HepG2 (cell line): Measurements from ENCODE around the gene RPP14. TPM values are rescaled to one million over a fixed set of nuclear protein-coding genes. Genes with fewer than 3 reads are reported as not detected.

Experiments used
- ARID4A ChIP-seq: sonication (generic); formaldehyde crosslinking; IDR thresholded peaks from 2 replicates; pipeline ENCODE4 v1.5.0; 2020; ENCODE audit warnings: mild to moderate bottlenecking, missing genetic modification reagents, borderline replicate concordance
- ATF4 ChIP-seq, 2 experiments: fragments of 450-650 bp in 1 of 2; sonication (generic) in 1 of 2; formaldehyde crosslinking; IDR thresholded peaks; 2 replicates each; pipeline versions ENCODE4 v1.5.0 to v1.8.0; 2020 to 2022; ENCODE audit warnings: mild to moderate bottlenecking in 1 of 2, missing genetic modification reagents in 1 of 2
- CHD4 ChIP-seq: fragments of 200-600 bp; sonication (generic); IDR thresholded peaks from 2 replicates; pipeline ENCODE4 v1.7.0; 2017; ENCODE audit warnings: mild to moderate bottlenecking, low read length, borderline replicate concordance
- E2F2 ChIP-seq: sonication (generic); formaldehyde crosslinking; IDR thresholded peaks from 2 replicates; pipeline ENCODE4 v1.4.0; 2020; ENCODE audit warnings: missing genetic modification reagents, borderline replicate concordance
- ELK4 ChIP-seq: sonication (generic); formaldehyde crosslinking; IDR thresholded peaks from 2 replicates; pipeline ENCODE4 v1.9.0; 2021; ENCODE audit warnings: missing genetic modification reagents, borderline replicate concordance
- ETV5 ChIP-seq: IDR thresholded peaks from 2 replicates; pipeline ENCODE4 v1.6.1; 2018; ENCODE audit warnings: missing biosample characterization, missing genetic modification reagents, inconsistent platforms, borderline replicate concordance
- FOXJ3 ChIP-seq: sonication (generic); formaldehyde crosslinking; IDR thresholded peaks from 2 replicates; pipeline ENCODE4 v1.4.0; 2020; ENCODE audit warnings: missing genetic modification reagents, mild to moderate bottlenecking, borderline replicate concordance
- HES4 ChIP-seq: sonication (generic); formaldehyde crosslinking; IDR thresholded peaks from 2 replicates; pipeline ENCODE4 v1.9.0; 2021; ENCODE audit warnings: mild to moderate bottlenecking, missing genetic modification reagents, borderline replicate concordance
- MYC ChIP-seq: sonication (generic); formaldehyde crosslinking; IDR thresholded peaks from 2 replicates; pipeline ENCODE4 v1.9.0; 2021; ENCODE audit warnings: missing genetic modification reagents, borderline replicate concordance
- STAT5B ChIP-seq: sonication (generic); formaldehyde crosslinking; IDR thresholded peaks from 2 replicates; pipeline ENCODE4 v1.4.0; 2020; ENCODE audit warnings: missing genetic modification reagents
- THAP8 ChIP-seq: sonication (generic); formaldehyde crosslinking; IDR thresholded peaks from 2 replicates; pipeline ENCODE4 v1.5.1; 2020; ENCODE audit warnings: missing genetic modification reagents, mild to moderate bottlenecking, borderline replicate concordance
- XRCC5 ChIP-seq: fragments of 200-400 bp; formaldehyde crosslinking; optimal IDR thresholded peaks from 2 replicates; pipeline ENCODE3; 2017; ENCODE audit warnings: mild to moderate bottlenecking, low read length
- ZNF263 ChIP-seq: sonication (generic); formaldehyde crosslinking; IDR thresholded peaks from 2 replicates; pipeline ENCODE4 v1.4.0; 2020; ENCODE audit warnings: missing genetic modification reagents
- ZNF580 ChIP-seq: IDR thresholded peaks from 2 replicates; pipeline ENCODE4 v1.6.1; 2016; ENCODE audit warnings: low read depth, borderline replicate concordance
- ZNF850 ChIP-seq: sonication (generic); formaldehyde crosslinking; conservative IDR thresholded peaks from 2 replicates; pipeline ENCODE4 v1.9.0; 2021; ENCODE audit warnings: mild to moderate bottlenecking, missing genetic modification reagents
- ZNF878 ChIP-seq: sonication (generic); formaldehyde crosslinking; IDR thresholded peaks from 2 replicates; pipeline ENCODE4 v1.8.1; 2023; ENCODE audit warnings: mild to moderate bottlenecking, missing genetic modification reagents, moderate library complexity
- polyA plus RNA-seq, 8 experiments: library from polyadenylated mRNA; depleted of rRNA in 3 of 8; stranded (reverse) in 7 of 8; unstranded in 1 of 8; fragments of >200 nt; fragmentation: Illumina TruSeq in 4 of 8; extraction: Trizol in 4 of 8; gene quantifications; 2 replicates each; pipeline versions ENCODE4 v1.2.1 to v1.2.3, GENCODE V29; 2011 to 2016; ENCODE audit warnings: low read depth in 4 of 8, missing spikeins in 1 of 8, mixed read lengths in 1 of 8; ENCODE audit not compliant: insufficient read depth in 1 of 8
- total RNA-seq, 5 experiments: library from RNA; depleted of rRNA; stranded (reverse); fragments of >200 nt; fragmentation: Illumina TruSeq; extraction: Trizol; gene quantifications; 2 replicates each; pipeline ENCODE4 v1.2.3, GENCODE V29; 2016; ENCODE audit warnings: low read depth in 1 of 5

The RPP14 gene
- total and polyA plus RNA-seq, 2 of the 13 experiments (the other 11 are each of a cell fraction or from before 2014, with no cell fraction given) = 15.4 to 16.2 TPM

GRCh38 chr3:58305882-58306711, at the start of gene RPP14, which contains the start of gene HTD2 (continued):
- TF ChIP-seq CHD4 = no peak
- TF ChIP-seq ZNF850 (CRISPR knock-in tag) = no peak
- TF ChIP-seq ZNF263 (CRISPR knock-in tag) = no peak
- 0 out of 2 replicates have a peak, but pooled peaks have one; percentile 56 for TF ChIP-seq STAT5B
- TF ChIP-seq ETV5 (CRISPR knock-in tag) = peak; percentile 89
- peak; percentile 94 for TF ChIP-seq XRCC5
- TF ChIP-seq ARID4A (CRISPR knock-in tag) = peak; percentile 81
- no peak for TF ChIP-seq E2F2 (CRISPR knock-in tag)
- TF ChIP-seq HES4 (CRISPR knock-in tag) = no peak; the same call in 1 of the 2 replicates
- TF ChIP-seq ZNF580 (CRISPR knock-in tag) = peak; percentile 81
- TF ChIP-seq MYC (CRISPR knock-in tag) = peak; percentile 75
- no peak for TF ChIP-seq FOXJ3
- TF ChIP-seq THAP8 (CRISPR knock-in tag) = no peak
- no peak for TF ChIP-seq ELK4 (CRISPR knock-in tag)
- 0 out of 4 replicates have a peak, but pooled peaks of 1 of the 2 experiments have one; percentile 53 for TF ChIP-seq ATF4 (CRISPR knock-in tag; IDR thresholded peaks at IDR 0.05)
- no peak for TF ChIP-seq ZNF878
